Mesenchymal stem cell (in vitro differentiated cells and primary cell): ENCODE results near the gene STAP1.
"Not testable (repeated sequence)": the region's sequence is repeated elsewhere in the genome, so short reads cannot be mapped to it uniquely, and the experiment has no call there.

Source experiments
- DNase-seq: peaks from one replicate; pipeline ENCODE4 v3.0.0-alpha.2; 2013
- H2AFZ ChIP-seq: one replicate; pipeline ENCODE4 v1.6.1; 2013; ENCODE audit warnings: low read depth, mild to moderate bottlenecking, control low read depth, inconsistent platforms, low read length, moderate library complexity
- H2AK5ac ChIP-seq: 2 replicates; pipeline ENCODE4 v1.6.1; 2013; ENCODE audit warnings: low read length, moderate library complexity, mild to moderate bottlenecking, inconsistent platforms; ENCODE audit not compliant: severe bottlenecking
- H2BK120ac ChIP-seq: one replicate; pipeline ENCODE4 v1.6.1; 2013; ENCODE audit warnings: low read depth, mild to moderate bottlenecking, inconsistent platforms, low read length, moderate library complexity
- H2BK12ac ChIP-seq, 2 experiments: one replicate each; pipeline ENCODE4 v1.6.1; 2013; ENCODE audit warnings: inconsistent platforms in 2 of 2, low read length in 2 of 2, mild to moderate bottlenecking in 2 of 2, moderate library complexity in 2 of 2, control low read depth in 1 of 2
- H2BK15ac ChIP-seq: one replicate; pipeline ENCODE4 v1.6.1; 2013; ENCODE audit warnings: mild to moderate bottlenecking, low read depth, inconsistent platforms; ENCODE audit not compliant: poor library complexity, severe bottlenecking
- H2BK5ac ChIP-seq: 2 replicates; pipeline ENCODE4 v1.6.1; 2013; ENCODE audit warnings: low read depth, mild to moderate bottlenecking, low read length, control low read depth, inconsistent platforms; ENCODE audit not compliant: poor library complexity, severe bottlenecking
- H3K14ac ChIP-seq, 2 experiments: one replicate each; pipeline ENCODE4 v1.6.1; 2013; ENCODE audit warnings: inconsistent platforms in 2 of 2, low read length in 2 of 2, control low read depth in 1 of 2, mild to moderate bottlenecking in 1 of 2, moderate library complexity in 1 of 2
- H3K18ac ChIP-seq, 2 experiments: one replicate each; pipeline ENCODE4 v1.6.1; 2013; ENCODE audit warnings: inconsistent platforms in 2 of 2, low read length in 2 of 2, control low read depth in 1 of 2, low read depth in 1 of 2, mild to moderate bottlenecking in 1 of 2
- H3K23ac ChIP-seq, 2 experiments: one replicate each; pipeline ENCODE4 v1.6.1; 2013; ENCODE audit warnings: inconsistent platforms in 2 of 2, low read length in 2 of 2, mild to moderate bottlenecking in 2 of 2, moderate library complexity in 2 of 2, control low read depth in 1 of 2
- H3K27ac ChIP-seq: 2 replicates; pipeline ENCODE4 v1.5.1; 2013; ENCODE audit warnings: mild to moderate bottlenecking, moderate library complexity, low read length, control low read depth, inconsistent platforms; ENCODE audit not compliant: poor library complexity, severe bottlenecking
- H3K27me3 ChIP-seq, 2 experiments: 2 replicates each; pipeline versions ENCODE4 v1.6.1 to v1.7.0; 2013; ENCODE audit warnings: low read length in 2 of 2, mild to moderate bottlenecking in 2 of 2, moderate library complexity in 2 of 2, control low read depth in 1 of 2, inconsistent platforms in 1 of 2; ENCODE audit not compliant: control insufficient read depth in 1 of 2, insufficient read depth in 1 of 2
- H3K36me3 ChIP-seq, 2 experiments: 2 replicates each; pipeline versions ENCODE4 v1.6.1 to v1.7.0; 2013; ENCODE audit warnings: low read length in 2 of 2, control low read depth in 1 of 2, inconsistent platforms in 1 of 2, low read depth in 1 of 2, mild to moderate bottlenecking in 1 of 2; ENCODE audit not compliant: insufficient read depth in 2 of 2, control insufficient read depth in 1 of 2
- H3K4ac ChIP-seq, 2 experiments: one replicate each; pipeline ENCODE4 v1.6.1; 2013; ENCODE audit warnings: inconsistent platforms in 2 of 2, low read length in 2 of 2, mild to moderate bottlenecking in 2 of 2, moderate library complexity in 2 of 2, control low read depth in 1 of 2, low read depth in 1 of 2
- H3K4me1 ChIP-seq: 2 replicates; pipeline ENCODE4 v1.6.1; 2013; ENCODE audit warnings: low read depth, low read length, control low read depth; ENCODE audit not compliant: control insufficient read depth, insufficient read depth
- H3K4me2 ChIP-seq: 2 replicates; pipeline ENCODE4 v1.6.1; 2013; ENCODE audit warnings: low read length, mild to moderate bottlenecking, inconsistent platforms; ENCODE audit not compliant: poor library complexity, severe bottlenecking
- H3K4me3 ChIP-seq, 2 experiments: 2 replicates each; pipeline versions ENCODE4 v1.5.1 to v1.7.0; 2013; ENCODE audit warnings: low read length in 2 of 2, mild to moderate bottlenecking in 2 of 2, control low read depth in 1 of 2, low read depth in 1 of 2; ENCODE audit not compliant: insufficient read depth in 1 of 2
- H3K79me1 ChIP-seq: replicated peaks from 2 replicates; pipeline ENCODE4 v1.6.1; 2013; ENCODE audit warnings: mild to moderate bottlenecking, control low read depth, low read length, inconsistent platforms; ENCODE audit not compliant: poor library complexity, severe bottlenecking
- H3K9ac ChIP-seq: 2 replicates; pipeline ENCODE4 v1.7.0; 2013; ENCODE audit warnings: mild to moderate bottlenecking, low read length, moderate library complexity
- H3K9me3 ChIP-seq: 2 replicates; pipeline ENCODE4 v1.7.0; 2013; ENCODE audit warnings: mild to moderate bottlenecking, low read length; ENCODE audit not compliant: control insufficient read depth
- H4K8ac ChIP-seq: one replicate; pipeline ENCODE4 v1.6.1; 2013; ENCODE audit warnings: inconsistent platforms, mild to moderate bottlenecking, low read length, moderate library complexity
- H4K91ac ChIP-seq: one replicate; pipeline ENCODE4 v1.6.1; 2013; ENCODE audit warnings: mild to moderate bottlenecking, low read length, inconsistent platforms
- WGBS: methylation state at CpG from one replicate; pipeline ENCODE4 v1.1.7; 2013; ENCODE audit warnings: mixed read lengths; 5-methylcytosine and 5-hydroxymethylcytosine counted together

STAP1 gene

DNA sequence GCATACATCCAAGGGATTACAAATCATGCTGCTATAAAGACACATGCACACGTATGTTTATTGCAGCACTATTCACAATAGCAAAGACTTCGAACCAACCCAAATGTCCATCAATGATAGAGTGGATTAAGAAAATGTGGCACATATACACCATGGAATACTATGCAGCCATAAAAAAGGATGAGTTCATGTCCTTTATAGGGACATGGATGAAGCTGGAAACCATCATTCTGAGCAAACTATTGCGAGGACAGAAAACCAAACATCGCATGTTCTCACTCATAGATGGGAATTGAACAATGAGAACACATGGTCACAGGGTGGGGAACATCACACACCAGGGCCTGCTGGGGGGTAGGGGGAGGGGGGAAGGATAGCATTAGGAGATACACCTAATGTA is 26.1 kb upstream of the STAP1 start:
- H2BK5ac ChIP-seq, H2BK15ac ChIP-seq, H3K27me3 ChIP-seq, H2AFZ ChIP-seq, H3K27ac ChIP-seq, H3K4ac ChIP-seq, H2AK5ac ChIP-seq, H3K4me2 ChIP-seq, H3K9me3 ChIP-seq, H3K4me3 ChIP-seq, H3K23ac ChIP-seq, H4K8ac ChIP-seq, H2BK120ac ChIP-seq, H3K14ac ChIP-seq, H3K18ac ChIP-seq, DNase-seq, H3K9ac ChIP-seq, H4K91ac ChIP-seq, H3K4me1 ChIP-seq, H2BK12ac ChIP-seq: not testable (repeated sequence)
- 98% methylated on average over 2 of the region's 4 CpGs for WGBS
- H3K36me3 ChIP-seq, result peaks cover 15 to 78% of the 10 kb centered on the region in 2 experiments
- H3K79me1 ChIP-seq, result peaks cover 23% of the 10 kb centered on the region

DNA sequence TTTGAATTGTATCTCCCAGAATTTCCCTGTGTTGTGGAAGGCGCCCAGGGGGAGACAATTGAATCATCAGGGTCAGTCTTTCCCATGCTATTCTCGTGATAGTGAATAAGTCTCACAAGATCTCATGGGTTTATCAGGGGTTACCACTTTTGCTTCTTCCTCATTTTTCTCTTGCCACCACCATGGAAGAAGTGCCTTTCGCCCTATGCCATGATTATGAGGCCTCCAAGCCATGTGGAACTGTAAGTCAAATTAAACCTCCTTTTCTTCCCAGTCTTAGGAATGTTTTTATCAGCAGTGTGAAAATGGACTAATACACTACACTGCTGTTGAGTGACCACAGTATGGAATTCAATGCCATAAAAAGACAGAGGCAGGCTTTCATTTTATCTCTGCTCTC is 25.4 kb upstream of the STAP1 start:
- Histone ChIP-seq H2BK15ac (no peak overlapping the region), H2BK12ac (no peak overlapping the region), H3K36me3 (peaks cover 19 to 85% of the 10 kb centered on the region in 2 experiments), H3K27ac (no peak overlapping the region), H4K8ac (no peak overlapping the region), H4K91ac (no peak overlapping the region), H3K4me2 (no peak overlapping the region), H3K18ac (no peak overlapping the region), H3K4me1 (no peaks in the 10 kb centered on the region), H3K9ac (no peak overlapping the region), H2AK5ac (no peak overlapping the region), H2AFZ (no peak overlapping the region), H3K9me3 (peaks cover 7% of the 10 kb centered on the region), H3K4me3 (no peak overlapping the region), H3K23ac (no peak overlapping the region), H3K79me1 (peaks cover 23% of the 10 kb centered on the region), H3K4ac (no peak overlapping the region), H3K27me3 (no peaks in the 10 kb centered on the region), H2BK120ac (no peak overlapping the region), H2BK5ac (no peak overlapping the region), H3K14ac (no peak overlapping the region)
- 97% methylated on average over 2 of the region's 3 CpGs for WGBS
- no peak for DNase-seq

DNA sequence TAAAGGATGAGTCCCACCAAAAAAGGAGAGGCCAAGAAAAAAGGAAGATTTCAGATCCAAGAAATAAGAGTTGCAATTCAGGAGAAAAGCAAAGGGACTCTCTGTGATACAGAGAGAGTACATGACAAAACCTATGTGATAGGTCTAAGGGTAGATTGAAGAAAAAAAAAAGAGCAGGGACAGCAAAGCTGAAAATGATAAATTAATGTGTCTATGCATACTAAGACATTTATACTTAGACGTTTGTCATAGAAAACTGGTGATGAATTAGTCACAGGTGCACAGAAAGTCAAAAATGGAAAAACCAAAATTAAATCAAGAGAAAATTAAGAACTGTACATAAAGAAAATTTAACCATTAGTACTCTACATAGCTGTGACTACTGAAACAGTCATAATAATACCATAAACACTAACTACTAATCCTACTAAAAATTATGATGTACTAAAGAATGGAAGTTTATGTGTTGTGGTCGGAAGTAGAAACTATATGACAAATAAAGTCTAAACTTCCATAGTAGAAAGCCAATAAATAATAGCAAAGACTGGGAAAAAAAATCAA is 23.2 kb upstream of the STAP1 start:
- Histone ChIP-seq H3K9me3 (peaks cover 7% of the 10 kb centered on the region), H3K36me3 (peaks cover 16 to 85% of the 10 kb centered on the region in 2 experiments), H2BK120ac (no peak overlapping the region), H3K27me3 (no peaks in the 10 kb centered on the region), H2AK5ac (no peak overlapping the region), H4K8ac (no peak overlapping the region), H3K14ac (no peak overlapping the region), H2BK12ac (no peak overlapping the region), H3K4me2 (no peak overlapping the region), H3K23ac (no peak overlapping the region), H3K18ac (no peak overlapping the region), H3K9ac (no peak overlapping the region), H3K4me1 (no peaks in the 10 kb centered on the region), H3K4me3 (no peak overlapping the region), H2BK5ac (no peak overlapping the region), H3K4ac (no peak overlapping the region), H3K27ac (no peak overlapping the region), H2AFZ (no peak overlapping the region), H4K91ac (no peak overlapping the region), H3K79me1 (peaks cover 25% of the 10 kb centered on the region), H2BK15ac (no peak overlapping the region)
- no CpG with 5 or more reads among the region's 2 CpGs for WGBS
- DNase-seq, result no peak

DNA sequence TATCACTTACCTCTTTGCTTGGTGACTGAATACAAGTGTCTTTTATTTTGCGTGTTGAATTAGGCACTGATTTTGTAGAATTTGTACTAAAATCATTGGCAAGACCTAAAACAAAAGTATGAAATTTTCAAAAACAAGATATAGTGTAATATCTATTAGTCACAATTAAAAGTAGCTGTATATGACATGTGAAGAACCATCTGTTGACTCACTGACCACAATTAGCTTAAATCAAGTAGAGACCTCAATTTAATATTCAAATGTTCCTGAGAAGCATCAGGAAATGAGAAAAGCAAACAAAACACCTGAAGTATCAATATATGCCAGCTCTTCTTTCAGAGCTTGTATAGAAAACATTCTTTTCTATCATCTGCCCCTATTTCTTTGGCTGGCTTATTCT is 18.7 kb upstream of the STAP1 start:
- Histone ChIP-seq H2BK5ac (no peak overlapping the region), H3K4me2 (no peak overlapping the region), H3K4me3 (no peak overlapping the region), H3K4ac (no peak overlapping the region), H3K18ac (no peak overlapping the region), H3K4me1 (no peaks in the 10 kb centered on the region), H2AFZ (no peak overlapping the region), H2BK12ac (no peak overlapping the region), H3K27ac (no peak overlapping the region), H4K91ac (no peak overlapping the region), H2AK5ac (no peak overlapping the region), H2BK15ac (no peak overlapping the region), H3K9ac (no peak overlapping the region), H3K14ac (no peak overlapping the region), H3K23ac (no peak overlapping the region), H3K79me1 (peaks cover 9% of the 10 kb centered on the region), H3K36me3 (peaks cover 7 to 74% of the 10 kb centered on the region in 2 experiments), H3K9me3 (no peaks in the 10 kb centered on the region), H3K27me3 (no peaks in the 10 kb centered on the region), H2BK120ac (no peak overlapping the region), H4K8ac (no peak overlapping the region)
- no peak for DNase-seq
- WGBS, result no CpG with 5 or more reads among the region's 1 CpG
